H9 (cell line): ENCODE data around the gene LRMDA. TPM values are rescaled to one million over a fixed set of nuclear protein-coding genes. Genes with fewer than 3 reads are reported as not detected.

Experiments used
- DNase-seq: peaks from one replicate; pipeline ENCODE4 v3.0.0-alpha.2; 2017
- H2AFZ ChIP-seq: one replicate; pipeline ENCODE4 v1.6.1; 2013; ENCODE audit warnings: mild to moderate bottlenecking, low read length, control low read depth, moderate library complexity
- H2AK5ac ChIP-seq: 2 replicates; pipeline ENCODE4 v1.6.1; 2013; ENCODE audit warnings: low read length, control low read depth, mixed read lengths; ENCODE audit not compliant: insufficient read length
- H2BK120ac ChIP-seq: one replicate; pipeline ENCODE4 v1.6.1; 2013; ENCODE audit warnings: low read depth, mild to moderate bottlenecking, low read length, control low read depth, inconsistent platforms; ENCODE audit not compliant: poor library complexity, severe bottlenecking
- H2BK12ac ChIP-seq: 2 replicates; pipeline ENCODE4 v1.6.1; 2013; ENCODE audit warnings: low read length, control low read depth, mixed read lengths, low read depth; ENCODE audit not compliant: insufficient read length
- H2BK15ac ChIP-seq: 2 replicates; pipeline ENCODE4 v1.6.1; 2013; ENCODE audit warnings: low read depth, low read length, control low read depth
- H2BK20ac ChIP-seq: one replicate; pipeline ENCODE4 v1.6.1; 2013; ENCODE audit warnings: low read depth, mild to moderate bottlenecking, low read length, control low read depth, inconsistent platforms; ENCODE audit not compliant: poor library complexity, severe bottlenecking
- H2BK5ac ChIP-seq: 2 replicates; pipeline ENCODE4 v1.6.1; 2013; ENCODE audit warnings: low read length, control low read depth, mixed read lengths; ENCODE audit not compliant: insufficient read length
- H3K14ac ChIP-seq: 2 replicates; pipeline ENCODE4 v1.6.1; 2013; ENCODE audit warnings: low read length, control low read depth; ENCODE audit not compliant: insufficient read depth
- H3K18ac ChIP-seq: 2 replicates; pipeline ENCODE4 v1.6.1; 2013; ENCODE audit warnings: low read depth, mild to moderate bottlenecking, mixed read lengths, low read length, control low read depth; ENCODE audit not compliant: insufficient read length
- H3K23ac ChIP-seq: 2 replicates; pipeline ENCODE4 v1.6.1; 2013; ENCODE audit warnings: low read length, control low read depth, mixed read lengths, low read depth; ENCODE audit not compliant: insufficient read length
- H3K23me2 ChIP-seq: 2 replicates; pipeline ENCODE4 v1.6.1; 2013; ENCODE audit warnings: low read depth, mild to moderate bottlenecking, mixed read lengths, low read length, control low read depth; ENCODE audit not compliant: insufficient read length, poor library complexity, severe bottlenecking
- H3K27ac ChIP-seq: 2 replicates; pipeline ENCODE4 v1.5.1; 2013; ENCODE audit warnings: low read length, control low read depth, mixed read lengths, low read depth; ENCODE audit not compliant: insufficient read length
- H3K27me3 ChIP-seq: 2 replicates; pipeline ENCODE4 v1.6.1; 2013; ENCODE audit warnings: low read length, control low read depth, inconsistent platforms; ENCODE audit not compliant: insufficient read depth
- H3K4ac ChIP-seq: 2 replicates; pipeline ENCODE4 v1.6.1; 2013; ENCODE audit warnings: low read depth, mild to moderate bottlenecking, control low read depth, inconsistent platforms, low read length, moderate library complexity
- H3K4me1 ChIP-seq: 2 replicates; pipeline ENCODE4 v1.6.1; 2013; ENCODE audit warnings: low read length, control low read depth, inconsistent platforms; ENCODE audit not compliant: insufficient read depth
- H3K4me2 ChIP-seq: 2 replicates; pipeline ENCODE4 v1.6.1; 2013; ENCODE audit warnings: low read length, control low read depth, mixed read lengths; ENCODE audit not compliant: insufficient read length, insufficient read depth
- H3K56ac ChIP-seq: 2 replicates; pipeline ENCODE4 v1.6.1; 2013; ENCODE audit warnings: low read depth, mild to moderate bottlenecking, mixed read lengths, low read length, control low read depth; ENCODE audit not compliant: insufficient read length
- H3K79me1 ChIP-seq: 2 replicates; pipeline ENCODE4 v1.6.1; 2013; ENCODE audit warnings: low read depth, mild to moderate bottlenecking, moderate library complexity, low read length, control low read depth, inconsistent platforms; ENCODE audit not compliant: insufficient read depth, poor library complexity, severe bottlenecking
- H3K79me2 ChIP-seq: 2 replicates; pipeline ENCODE4 v1.6.1; 2013; ENCODE audit warnings: low read length, control low read depth, inconsistent platforms; ENCODE audit not compliant: insufficient read depth
- H3K9ac ChIP-seq: 2 replicates; pipeline ENCODE4 v1.6.1; 2013; ENCODE audit warnings: low read length, control low read depth, mixed read lengths; ENCODE audit not compliant: insufficient read length; ENCODE audit errors: extremely low read depth
- H3K9me3 ChIP-seq: one replicate; pipeline ENCODE4 v1.6.1; 2013; ENCODE audit warnings: low read depth, low read length, inconsistent platforms; ENCODE audit not compliant: control insufficient read depth
- H3T11ph ChIP-seq: one replicate; pipeline ENCODE4 v1.6.1; 2013; ENCODE audit warnings: mild to moderate bottlenecking, low read length, control low read depth, inconsistent platforms
- H4K20me1 ChIP-seq: one replicate; pipeline ENCODE4 v1.6.1; 2013; ENCODE audit not compliant: control insufficient read depth, insufficient read length, insufficient read depth
- H4K5ac ChIP-seq: 2 replicates; pipeline ENCODE4 v1.6.1; 2013; ENCODE audit warnings: low read depth, mild to moderate bottlenecking, mixed read lengths, low read length, control low read depth; ENCODE audit not compliant: insufficient read length
- H4K8ac ChIP-seq: replicated peaks from 2 replicates; pipeline ENCODE4 v1.6.1; 2013; ENCODE audit warnings: low read length, control low read depth, mixed read lengths, low read depth; ENCODE audit not compliant: insufficient read length
- H4K91ac ChIP-seq: 2 replicates; pipeline ENCODE4 v1.6.1; 2013; ENCODE audit warnings: low read depth, mild to moderate bottlenecking, moderate library complexity, mixed read lengths, low read length, control low read depth; ENCODE audit not compliant: insufficient read length
- H3K27ac Mint-ChIP-seq, 3 experiments: 2 replicates in 2 of 3; 3 replicates in 1 of 3; pipeline ENCODE4 v1.8.0; 2020 to 2021; ENCODE audit warnings: mixed read lengths in 3 of 3, mild to moderate bottlenecking in 1 of 3, moderate library complexity in 1 of 3
- H3K27me3 Mint-ChIP-seq: 2 replicates; pipeline ENCODE4 v1.8.0; 2021; ENCODE audit warnings: low read depth, mild to moderate bottlenecking, moderate library complexity, mixed read lengths
- H3K36me3 Mint-ChIP-seq, 3 experiments: 2 replicates in 2 of 3; 3 replicates in 1 of 3; pipeline ENCODE4 v1.8.0; 2020 to 2021; ENCODE audit warnings: low read depth in 3 of 3, mixed read lengths in 3 of 3; ENCODE audit not compliant: insufficient read depth in 1 of 3
- H3K4me1 Mint-ChIP-seq, 2 experiments: 2 replicates each; pipeline ENCODE4 v1.8.0; 2020; ENCODE audit warnings: mixed read lengths in 2 of 2
- H3K4me3 Mint-ChIP-seq, 2 experiments: 2 replicates in 1 of 2; 3 replicates in 1 of 2; pipeline ENCODE4 v1.8.0; 2020 to 2021; ENCODE audit warnings: mild to moderate bottlenecking in 2 of 2, mixed read lengths in 2 of 2, moderate library complexity in 1 of 2
- H3K9me3 Mint-ChIP-seq, 2 experiments: 2 replicates in 1 of 2; 3 replicates in 1 of 2; pipeline ENCODE4 v1.8.0; 2020; ENCODE audit warnings: mild to moderate bottlenecking in 2 of 2, mixed read lengths in 2 of 2, moderate library complexity in 1 of 2
- CTCF ChIP-seq: fragments of 200-600 bp; sonication (generic); conservative IDR thresholded peaks from 3 replicates; pipeline ENCODE4 v1.8.0; 2021; ENCODE audit warnings: antibody characterized with exemption, mild to moderate bottlenecking
- WGBS: extraction: QIAGEN DNeasy Blood & Tissue Kit; methylation state at CpG from one replicate; pipeline ENCODE4 v1.1.7; 2013; ENCODE audit warnings: missing lambda C conversion rate, low lambda C conversion rate, mixed read lengths; ENCODE audit not compliant: insufficient read length; ENCODE audit errors: extremely low coverage; 5-methylcytosine and 5-hydroxymethylcytosine counted together
- total RNA-seq: library from RNA; stranded (reverse); gene quantifications from 2 replicates; pipeline ENCODE4 v1.2.1, GENCODE V29; 2021

Gene LRMDA
- total RNA-seq, 1 experiment from 2014 or later, result 1.8 TPM

GRCh38 chr10:76540786-76541185, 1109.4 kb downstream of the LRMDA start:
- H3K27ac ChIP-seq, result no peak overlapping the region
- no peak overlapping the region for H3K4ac ChIP-seq
- no peak overlapping the region for H3K18ac ChIP-seq
- H4K91ac ChIP-seq, result no peak overlapping the region
- Mint-ChIP-seq H3K4me1 (no peaks in the 10 kb centered on the region; a peak in 1 of 4 replicates), H3K36me3 (no peaks in the 10 kb centered on the region), H3K27ac (no peak overlapping the region), H3K9me3 (no peaks in the 10 kb centered on the region), H3K4me3 (no peak overlapping the region), H3K27me3 (no peaks in the 10 kb centered on the region)
- H3K27me3 ChIP-seq, result no peaks in the 10 kb centered on the region
- no peak overlapping the region for H2BK12ac ChIP-seq
- H4K20me1 ChIP-seq, result no peaks in the 10 kb centered on the region
- H3K79me2 ChIP-seq, result no peaks in the 10 kb centered on the region
- H3K23ac ChIP-seq, result no peak overlapping the region
- no peaks in the 10 kb centered on the region for H3K9me3 ChIP-seq
- no peak overlapping the region for H3K9ac ChIP-seq
- no peaks in the 10 kb centered on the region for H3K79me1 ChIP-seq
- no peaks in the 10 kb centered on the region for H3K4me1 ChIP-seq
- no peak overlapping the region for H3T11ph ChIP-seq
- no peak overlapping the region for H3K56ac ChIP-seq
- H2AFZ ChIP-seq, result no peak overlapping the region
- H2BK5ac ChIP-seq, result no peak overlapping the region
- H4K5ac ChIP-seq, result no peak overlapping the region
- no peak overlapping the region for H3K14ac ChIP-seq
- H3K4me2 ChIP-seq, result no peak overlapping the region
- DNase-seq, result no peak
- no peaks in the 10 kb centered on the region for H3K23me2 ChIP-seq
- no peak overlapping the region for H2BK120ac ChIP-seq
- no peak overlapping the region for H2BK20ac ChIP-seq
- no peak overlapping the region for H2AK5ac ChIP-seq
- no peak overlapping the region for H4K8ac ChIP-seq
- TF ChIP-seq CTCF, result no peak
- no peak overlapping the region for H2BK15ac ChIP-seq
- WGBS, result no CpG with 5 or more reads among the region's 3 CpGs
